KMS-11 (cell line): ENCODE data around the gene DOCK10.

Experiments
- H2AFZ ChIP-seq: fragments of 200-600 bp; sonication (generic); 2 replicates; pipeline ENCODE4 v1.6.1; 2016; ENCODE audit warnings: antibody characterized with exemption, mixed run types, low read depth
- H3K27ac ChIP-seq: fragments of 200-600 bp; sonication (generic); 2 replicates; pipeline ENCODE4 v1.6.1; 2016; ENCODE audit warnings: mild to moderate bottlenecking, mixed run types
- H3K27me3 ChIP-seq: fragments of 200-600 bp; sonication (generic); 2 replicates; pipeline ENCODE4 v1.6.1; 2017; ENCODE audit warnings: mild to moderate bottlenecking, low read depth, mixed run types, moderate library complexity; ENCODE audit not compliant: insufficient read depth
- H3K36me3 ChIP-seq: fragments of 200-600 bp; sonication (generic); 2 replicates; pipeline ENCODE4 v1.6.1; 2017; ENCODE audit warnings: mild to moderate bottlenecking, mixed run types; ENCODE audit not compliant: insufficient read depth
- H3K4me1 ChIP-seq: fragments of 200-600 bp; sonication (generic); 2 replicates; pipeline ENCODE4 v1.6.1; 2016; ENCODE audit warnings: mild to moderate bottlenecking, low read depth, mixed run types; ENCODE audit not compliant: poor library complexity, severe bottlenecking
- H3K4me2 ChIP-seq: fragments of 200-600 bp; sonication (generic); 2 replicates; pipeline ENCODE4 v1.7.0; 2016; ENCODE audit warnings: mild to moderate bottlenecking, mixed run types
- H3K4me3 ChIP-seq: fragments of 200-600 bp; sonication (generic); IDR thresholded peaks from 2 replicates; pipeline ENCODE4 v1.6.1; 2017; ENCODE audit warnings: low read depth, low read length, mixed read lengths; ENCODE audit not compliant: insufficient read depth
- H3K79me2 ChIP-seq: fragments of 200-600 bp; sonication (generic); 2 replicates; pipeline ENCODE4 v1.6.1; 2016; ENCODE audit warnings: low read depth, mixed run types; ENCODE audit not compliant: insufficient read depth
- H3K9ac ChIP-seq: fragments of 200-600 bp; sonication (generic); 2 replicates; pipeline ENCODE4 v1.6.1; 2016; ENCODE audit warnings: mild to moderate bottlenecking, mixed run types
- H4K20me1 ChIP-seq: fragments of 200-600 bp; sonication (generic); 2 replicates; pipeline ENCODE4 v1.6.1; 2016; ENCODE audit warnings: mild to moderate bottlenecking, mixed run types; ENCODE audit not compliant: insufficient read depth
- CTCF ChIP-seq: fragments of 200-600 bp; sonication (generic); conservative IDR thresholded peaks from 2 replicates; pipeline ENCODE4 v1.6.1; 2017; ENCODE audit warnings: low read depth, mild to moderate bottlenecking, antibody characterized with exemption, low read length, moderate library complexity, mixed read lengths

DOCK10 gene

DNA sequence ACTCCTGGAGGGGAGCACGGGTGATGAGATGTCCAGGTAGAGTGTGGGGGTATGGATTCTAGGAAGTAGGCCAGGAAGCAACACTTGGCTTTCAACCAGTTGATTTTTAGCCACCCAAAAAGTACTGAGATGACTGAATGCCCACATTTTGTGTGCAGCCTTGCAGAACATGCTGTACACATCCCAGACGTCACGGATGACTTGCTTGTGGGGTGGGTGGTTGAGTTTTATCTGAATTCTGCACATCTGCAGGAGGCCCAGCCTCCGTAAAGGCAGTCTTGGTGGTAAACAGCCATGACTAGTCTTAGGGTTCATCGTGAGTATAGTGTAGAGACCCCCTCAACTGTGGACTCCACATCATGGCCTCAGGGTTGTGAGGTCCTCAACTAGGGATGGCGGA, 272.8 kb downstream of the DOCK10 start:
- no peak overlapping the region for H2AFZ ChIP-seq
- no peak for TF ChIP-seq CTCF
- no peaks in the 10 kb centered on the region for H3K79me2 ChIP-seq
- no peaks in the 10 kb centered on the region; the same call in 1 of the 2 replicates for H3K36me3 ChIP-seq
- no peak overlapping the region for H3K9ac ChIP-seq
- no peak overlapping the region for H3K27ac ChIP-seq
- no peak overlapping the region for H3K4me3 ChIP-seq
- no peak overlapping the region for H3K4me2 ChIP-seq
- no peaks in the 10 kb centered on the region for H3K4me1 ChIP-seq
- H4K20me1 ChIP-seq = no peaks in the 10 kb centered on the region
- no peaks in the 10 kb centered on the region for H3K27me3 ChIP-seq

DNA sequence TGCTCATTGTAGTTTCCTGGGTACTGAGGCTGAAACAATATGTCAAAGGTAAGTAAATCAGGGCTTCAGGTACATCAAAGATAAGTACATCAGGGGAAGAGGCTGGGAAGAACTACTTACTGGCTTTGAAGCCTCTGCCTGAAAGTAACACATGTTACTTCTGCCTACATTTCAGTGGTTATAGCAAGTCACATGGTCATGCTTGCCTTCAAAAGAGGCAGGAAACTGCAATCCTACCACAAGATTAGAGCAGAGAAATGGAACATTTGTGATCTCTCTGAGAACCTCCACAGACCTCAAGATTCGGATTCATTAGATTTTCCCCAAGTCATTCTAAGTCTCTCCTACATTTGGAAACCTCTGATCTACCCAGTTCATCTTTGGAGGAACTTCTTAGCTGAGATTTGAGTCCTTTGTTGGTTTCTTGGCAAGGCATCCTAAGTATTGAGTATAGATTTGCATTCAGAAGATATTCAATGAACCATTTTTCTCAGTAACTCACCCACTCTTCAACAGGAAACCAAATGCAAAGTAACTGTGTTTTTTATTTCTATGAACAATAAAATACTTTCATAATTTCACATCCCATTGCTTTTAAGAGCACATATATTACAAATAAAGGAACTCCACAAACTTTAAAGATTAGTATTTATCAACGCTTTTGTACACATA, 277.6 kb downstream of the DOCK10 start:
- Histone ChIP-seq H3K9ac (no peak overlapping the region), H3K4me2 (no peak overlapping the region), H3K27ac (no peak overlapping the region), H3K27me3 (no peaks in the 10 kb centered on the region), H3K4me3 (no peak overlapping the region), H4K20me1 (no peaks in the 10 kb centered on the region), H3K36me3 (no peaks in the 10 kb centered on the region; the same call in 1 of the 2 replicates), H3K79me2 (no peaks in the 10 kb centered on the region), H2AFZ (no peak overlapping the region), H3K4me1 (no peaks in the 10 kb centered on the region)
- TF ChIP-seq CTCF = no peak

DNA sequence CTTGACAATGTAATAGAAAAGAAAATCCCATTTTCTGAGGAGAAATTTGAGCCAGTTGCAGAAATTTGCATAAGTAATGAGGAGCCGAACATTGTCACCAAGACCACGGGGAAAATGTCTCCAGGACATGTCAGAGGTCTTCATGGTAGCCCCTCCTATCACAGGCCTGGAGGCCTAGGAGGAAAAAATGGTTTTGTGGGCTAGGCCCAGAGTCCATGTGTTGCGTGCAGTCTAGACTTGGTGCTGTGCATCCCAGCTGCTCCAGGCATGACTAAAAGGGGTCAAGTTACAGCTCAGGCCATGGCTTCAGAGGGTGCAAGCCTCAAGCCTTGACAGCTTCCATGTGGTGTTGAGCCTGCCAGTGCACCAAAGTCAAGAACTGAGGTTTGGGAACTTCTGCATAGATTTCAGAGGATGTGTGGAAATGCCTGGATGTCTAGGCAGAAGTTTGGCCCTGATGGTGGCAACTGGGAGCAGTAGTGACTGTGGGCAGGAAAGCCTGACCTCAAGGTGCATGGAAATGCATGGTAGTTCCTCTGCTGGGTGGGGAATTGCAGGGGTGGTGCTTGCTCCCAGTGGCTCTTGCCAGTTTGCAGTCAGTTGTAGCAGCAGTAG, 284.2 kb downstream of the DOCK10 start:
- H3K27me3 ChIP-seq = no peaks in the 10 kb centered on the region
- H3K9ac ChIP-seq = no peak overlapping the region
- no peaks in the 10 kb centered on the region for H4K20me1 ChIP-seq
- H3K4me3 ChIP-seq = no peak overlapping the region
- H3K4me2 ChIP-seq = no peak overlapping the region
- no peaks in the 10 kb centered on the region for H3K4me1 ChIP-seq
- TF ChIP-seq CTCF = no peak
- no peaks in the 10 kb centered on the region for H3K36me3 ChIP-seq
- no peaks in the 10 kb centered on the region for H3K79me2 ChIP-seq
- no peak overlapping the region for H2AFZ ChIP-seq
- H3K27ac ChIP-seq = no peak overlapping the region

DNA sequence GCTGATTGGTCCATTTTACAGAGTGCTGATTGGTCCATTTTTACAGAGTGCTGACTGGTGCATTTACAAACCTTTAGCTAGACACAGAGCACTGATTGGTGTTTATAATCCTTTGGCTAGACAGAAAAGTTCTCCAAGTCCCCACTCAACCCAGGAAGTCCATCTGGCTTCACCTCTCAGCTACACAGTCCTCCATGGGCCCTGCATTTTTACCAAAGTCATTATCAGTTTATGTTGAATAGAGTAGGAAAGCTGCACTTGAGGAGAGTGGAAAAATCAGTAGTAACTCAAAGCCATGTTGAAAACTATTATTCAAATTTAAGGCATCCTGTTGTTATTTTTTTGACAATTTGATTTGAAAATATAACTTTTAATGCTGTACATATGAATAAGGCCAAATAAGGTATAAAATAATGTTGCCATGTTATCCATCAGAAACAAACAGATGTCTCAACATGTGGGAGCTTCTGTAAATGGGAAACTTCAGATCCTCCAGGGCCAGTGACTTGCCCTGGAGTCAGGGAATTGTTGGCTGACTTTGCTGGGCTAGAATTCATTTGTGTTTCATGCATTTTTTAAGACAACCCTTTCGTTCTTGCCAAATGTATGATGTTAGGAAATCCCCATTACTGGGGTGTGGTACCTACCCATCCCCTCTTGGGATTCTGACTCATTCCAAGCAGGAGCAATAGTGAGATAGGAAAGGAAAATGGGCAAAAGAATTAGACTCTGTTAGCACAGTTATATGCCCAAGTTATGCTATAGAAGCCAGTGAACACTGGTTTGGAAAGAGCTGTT, 288.3 kb downstream of the DOCK10 start:
- Histone ChIP-seq H3K4me2 (no peak overlapping the region), H3K27ac (no peak overlapping the region)
- TF ChIP-seq CTCF = no peak

More for the DNA sequence above, 288.3 kb downstream of the DOCK10 start:
- no peaks in the 10 kb centered on the region for H3K4me1 ChIP-seq
- H3K27me3 ChIP-seq = no peaks in the 10 kb centered on the region
- H4K20me1 ChIP-seq = no peaks in the 10 kb centered on the region
- H2AFZ ChIP-seq = no peak overlapping the region
- no peaks in the 10 kb centered on the region for H3K79me2 ChIP-seq
- no peak overlapping the region for H3K9ac ChIP-seq
- H3K4me3 ChIP-seq = no peak overlapping the region
- no peaks in the 10 kb centered on the region for H3K36me3 ChIP-seq
